Neural cell (in vitro differentiated cells): ENCODE data around the gene STK32B. TPM values are rescaled to one million over a fixed set of nuclear protein-coding genes. Genes with fewer than 3 reads are reported as not detected.

Source experiments
- H2AFZ ChIP-seq: fragments of 200-600, 300-800 bp; sonication (generic), shearing (Covaris generic); 2 replicates; pipeline ENCODE4 v1.6.0; 2014; ENCODE audit warnings: low read depth, mild to moderate bottlenecking, antibody characterized with exemption, low read length, moderate library complexity
- H3F3A ChIP-seq: fragments of 200-600 bp; shearing (Covaris generic); 2 replicates; pipeline ENCODE4 v1.6.1; 2016; ENCODE audit warnings: mild to moderate bottlenecking, moderate library complexity, mixed read lengths, antibody characterized with exemption, low read length; ENCODE audit not compliant: insufficient read depth, poor library complexity, severe bottlenecking
- H3K27ac ChIP-seq: fragments of 200-600, 300-800 bp; sonication (generic), shearing (Covaris generic); 2 replicates; pipeline ENCODE4 v1.5.1; 2014; ENCODE audit warnings: mild to moderate bottlenecking, low read length, moderate library complexity
- H3K27me3 ChIP-seq: fragments of 300-800, 200-600 bp; sonication (generic), shearing (Covaris generic); 2 replicates; pipeline ENCODE4 v1.6.0; 2014; ENCODE audit warnings: mild to moderate bottlenecking, low read depth, low read length, moderate library complexity; ENCODE audit not compliant: insufficient read depth
- H3K36me3 ChIP-seq: fragments of 300-800, 200-600 bp; sonication (generic), shearing (Covaris generic); 2 replicates; pipeline ENCODE4 v1.5.1; 2014; ENCODE audit warnings: mild to moderate bottlenecking, antibody characterized with exemption, low read length, moderate library complexity; ENCODE audit not compliant: insufficient read depth
- H3K4me2 ChIP-seq: fragments of 300-800, 200-600 bp; sonication (generic), shearing (Covaris generic); 2 replicates; pipeline ENCODE4 v1.6.0; 2014; ENCODE audit warnings: mild to moderate bottlenecking, low read length
- H3K4me3 ChIP-seq: fragments of 300-800, 200-600 bp; sonication (generic), shearing (Covaris generic); 2 replicates; pipeline ENCODE4 v1.5.1; 2014; ENCODE audit warnings: mild to moderate bottlenecking, low read length, moderate library complexity
- H3K79me2 ChIP-seq: fragments of 200-600 bp; shearing (Covaris generic); replicated peaks from 2 replicates; pipeline ENCODE4 v1.6.0; 2014; ENCODE audit warnings: mild to moderate bottlenecking, low read length, moderate library complexity; ENCODE audit not compliant: insufficient read depth
- H3K9ac ChIP-seq: fragments of 300-800, 200-600 bp; sonication (generic), shearing (Covaris generic); 2 replicates; pipeline ENCODE4 v1.6.1; 2016; ENCODE audit warnings: mild to moderate bottlenecking, low read length, mixed read lengths
- H3K9me2 ChIP-seq: fragments of 200-600 bp; shearing (Covaris generic); 2 replicates; pipeline ENCODE4 v1.6.1; 2016; ENCODE audit warnings: mild to moderate bottlenecking, low read length, mixed read lengths; ENCODE audit not compliant: insufficient read depth
- H3K9me3 ChIP-seq: fragments of 200-600, 300-800 bp; sonication (generic), shearing (Covaris generic); 2 replicates; pipeline ENCODE4 v1.6.1; 2016; ENCODE audit warnings: mild to moderate bottlenecking, mixed run types, low read length, moderate library complexity, mixed read lengths
- H4K20me1 ChIP-seq: fragments of 200-600 bp; shearing (Covaris generic); 2 replicates; pipeline ENCODE4 v1.6.1; 2016; ENCODE audit warnings: mild to moderate bottlenecking, mixed run types; ENCODE audit not compliant: insufficient read depth
- EP300 ChIP-seq: fragments of 450-650 bp; conservative IDR thresholded peaks from 2 replicates; pipeline ENCODE4 v1.6.1; 2014; ENCODE audit warnings: antibody characterized with exemption, mild to moderate bottlenecking, moderate library complexity; ENCODE audit not compliant: poor library complexity, severe bottlenecking
- EZH2 ChIP-seq: fragments of 200-600, 300-800 bp; shearing (Covaris generic), sonication (generic); IDR thresholded peaks from 2 replicates; pipeline ENCODE4 v1.6.1; 2014; ENCODE audit warnings: antibody characterized with exemption, low read length, borderline replicate concordance, mild to moderate bottlenecking; ENCODE audit not compliant: insufficient read depth, poor library complexity, severe bottlenecking
- MXI1 ChIP-seq: fragments of 450-650 bp; conservative IDR thresholded peaks from 2 replicates; pipeline ENCODE4 v1.6.1; 2014; ENCODE audit warnings: antibody characterized with exemption, mild to moderate bottlenecking; ENCODE audit not compliant: poor library complexity, severe bottlenecking
- POLR2AphosphoS5 ChIP-seq: IDR thresholded peaks from 2 replicates; pipeline ENCODE4 v1.6.1; 2012
- RAD21 ChIP-seq: fragments of 450-650 bp; conservative IDR thresholded peaks from 2 replicates; pipeline ENCODE4 v1.6.1; 2014; ENCODE audit warnings: antibody characterized with exemption, mild to moderate bottlenecking, moderate library complexity
- SMC3 ChIP-seq: fragments of 450-650 bp; conservative IDR thresholded peaks from 2 replicates; pipeline ENCODE4 v1.6.1; 2014; ENCODE audit warnings: antibody characterized with exemption, mild to moderate bottlenecking, moderate library complexity; ENCODE audit not compliant: poor library complexity
- TAF1 ChIP-seq: IDR thresholded peaks from 2 replicates; pipeline ENCODE4 v1.6.1; 2012; ENCODE audit warnings: low read depth
- polyA plus RNA-seq: library from polyadenylated mRNA; depleted of rRNA; stranded (reverse); fragments of >200 nt; gene quantifications from 2 replicates; pipeline ENCODE4 v1.2.3, GENCODE V29; 2014
- TF ChIP-seq, protein P1 (sequence below): fragments of 450-650 bp; IDR thresholded peaks from 2 replicates; pipeline ENCODE4 v1.5.1; 2014; ENCODE audit warnings: antibody characterized with exemption, mild to moderate bottlenecking, moderate library complexity; ENCODE audit not compliant: poor library complexity, severe bottlenecking
- TF ChIP-seq, protein P2 (sequence below): IDR thresholded peaks from 2 replicates; pipeline ENCODE4 v1.6.1; 2012; ENCODE audit warnings: borderline replicate concordance

Gene STK32B
- polyA plus RNA-seq, 1 donor from 2014 or later: 42.8 TPM

DNA sequence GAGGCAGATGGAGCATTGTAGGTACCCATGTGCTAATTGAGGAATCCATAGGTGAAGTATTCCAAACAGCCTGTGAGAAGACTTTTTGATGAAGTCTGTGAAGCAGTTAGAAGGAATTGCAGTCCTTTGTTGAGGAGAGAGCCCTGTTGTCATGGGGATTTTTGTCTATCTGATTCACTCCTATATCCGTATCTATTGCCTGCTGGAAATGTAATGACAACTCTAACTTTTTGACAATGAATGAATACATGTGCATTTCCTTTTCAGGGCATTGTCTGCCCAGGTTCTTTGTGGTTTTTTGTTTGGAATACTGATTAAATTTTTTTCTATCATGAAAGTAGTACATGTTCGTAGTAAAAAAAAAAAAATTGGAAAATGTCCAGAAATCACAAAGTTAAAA lies 31.1 kb downstream of the STK32B start:
- no peaks in the 10 kb centered on the region for H3K9me2 ChIP-seq
- H3K9ac ChIP-seq: no peak overlapping the region
- H3K9me3 ChIP-seq: no peaks in the 10 kb centered on the region
- no peak overlapping the region for H3K4me3 ChIP-seq
- no peaks in the 10 kb centered on the region for H3K36me3 ChIP-seq
- H3K27ac ChIP-seq: no peak overlapping the region
- H3F3A ChIP-seq: no peaks in the 10 kb centered on the region
- no peaks in the 10 kb centered on the region for H3K27me3 ChIP-seq
- TF ChIP-seq, protein P1, sequence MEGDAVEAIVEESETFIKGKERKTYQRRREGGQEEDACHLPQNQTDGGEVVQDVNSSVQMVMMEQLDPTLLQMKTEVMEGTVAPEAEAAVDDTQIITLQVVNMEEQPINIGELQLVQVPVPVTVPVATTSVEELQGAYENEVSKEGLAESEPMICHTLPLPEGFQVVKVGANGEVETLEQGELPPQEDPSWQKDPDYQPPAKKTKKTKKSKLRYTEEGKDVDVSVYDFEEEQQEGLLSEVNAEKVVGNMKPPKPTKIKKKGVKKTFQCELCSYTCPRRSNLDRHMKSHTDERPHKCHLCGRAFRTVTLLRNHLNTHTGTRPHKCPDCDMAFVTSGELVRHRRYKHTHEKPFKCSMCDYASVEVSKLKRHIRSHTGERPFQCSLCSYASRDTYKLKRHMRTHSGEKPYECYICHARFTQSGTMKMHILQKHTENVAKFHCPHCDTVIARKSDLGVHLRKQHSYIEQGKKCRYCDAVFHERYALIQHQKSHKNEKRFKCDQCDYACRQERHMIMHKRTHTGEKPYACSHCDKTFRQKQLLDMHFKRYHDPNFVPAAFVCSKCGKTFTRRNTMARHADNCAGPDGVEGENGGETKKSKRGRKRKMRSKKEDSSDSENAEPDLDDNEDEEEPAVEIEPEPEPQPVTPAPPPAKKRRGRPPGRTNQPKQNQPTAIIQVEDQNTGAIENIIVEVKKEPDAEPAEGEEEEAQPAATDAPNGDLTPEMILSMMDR: no peak
- TF ChIP-seq TAF1 (no peak), POLR2AphosphoS5 (no peak), EZH2 (no peak), EP300 (no peak), SMC3 (no peak), MXI1 (no peak), RAD21 (no peak)
- TF ChIP-seq, protein P2, sequence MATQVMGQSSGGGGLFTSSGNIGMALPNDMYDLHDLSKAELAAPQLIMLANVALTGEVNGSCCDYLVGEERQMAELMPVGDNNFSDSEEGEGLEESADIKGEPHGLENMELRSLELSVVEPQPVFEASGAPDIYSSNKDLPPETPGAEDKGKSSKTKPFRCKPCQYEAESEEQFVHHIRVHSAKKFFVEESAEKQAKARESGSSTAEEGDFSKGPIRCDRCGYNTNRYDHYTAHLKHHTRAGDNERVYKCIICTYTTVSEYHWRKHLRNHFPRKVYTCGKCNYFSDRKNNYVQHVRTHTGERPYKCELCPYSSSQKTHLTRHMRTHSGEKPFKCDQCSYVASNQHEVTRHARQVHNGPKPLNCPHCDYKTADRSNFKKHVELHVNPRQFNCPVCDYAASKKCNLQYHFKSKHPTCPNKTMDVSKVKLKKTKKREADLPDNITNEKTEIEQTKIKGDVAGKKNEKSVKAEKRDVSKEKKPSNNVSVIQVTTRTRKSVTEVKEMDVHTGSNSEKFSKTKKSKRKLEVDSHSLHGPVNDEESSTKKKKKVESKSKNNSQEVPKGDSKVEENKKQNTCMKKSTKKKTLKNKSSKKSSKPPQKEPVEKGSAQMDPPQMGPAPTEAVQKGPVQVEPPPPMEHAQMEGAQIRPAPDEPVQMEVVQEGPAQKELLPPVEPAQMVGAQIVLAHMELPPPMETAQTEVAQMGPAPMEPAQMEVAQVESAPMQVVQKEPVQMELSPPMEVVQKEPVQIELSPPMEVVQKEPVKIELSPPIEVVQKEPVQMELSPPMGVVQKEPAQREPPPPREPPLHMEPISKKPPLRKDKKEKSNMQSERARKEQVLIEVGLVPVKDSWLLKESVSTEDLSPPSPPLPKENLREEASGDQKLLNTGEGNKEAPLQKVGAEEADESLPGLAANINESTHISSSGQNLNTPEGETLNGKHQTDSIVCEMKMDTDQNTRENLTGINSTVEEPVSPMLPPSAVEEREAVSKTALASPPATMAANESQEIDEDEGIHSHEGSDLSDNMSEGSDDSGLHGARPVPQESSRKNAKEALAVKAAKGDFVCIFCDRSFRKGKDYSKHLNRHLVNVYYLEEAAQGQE: no peak
- H3K79me2 ChIP-seq: no peaks in the 10 kb centered on the region
- H2AFZ ChIP-seq: no peak overlapping the region
- no peaks in the 10 kb centered on the region for H4K20me1 ChIP-seq
- H3K4me2 ChIP-seq: no peak overlapping the region

DNA sequence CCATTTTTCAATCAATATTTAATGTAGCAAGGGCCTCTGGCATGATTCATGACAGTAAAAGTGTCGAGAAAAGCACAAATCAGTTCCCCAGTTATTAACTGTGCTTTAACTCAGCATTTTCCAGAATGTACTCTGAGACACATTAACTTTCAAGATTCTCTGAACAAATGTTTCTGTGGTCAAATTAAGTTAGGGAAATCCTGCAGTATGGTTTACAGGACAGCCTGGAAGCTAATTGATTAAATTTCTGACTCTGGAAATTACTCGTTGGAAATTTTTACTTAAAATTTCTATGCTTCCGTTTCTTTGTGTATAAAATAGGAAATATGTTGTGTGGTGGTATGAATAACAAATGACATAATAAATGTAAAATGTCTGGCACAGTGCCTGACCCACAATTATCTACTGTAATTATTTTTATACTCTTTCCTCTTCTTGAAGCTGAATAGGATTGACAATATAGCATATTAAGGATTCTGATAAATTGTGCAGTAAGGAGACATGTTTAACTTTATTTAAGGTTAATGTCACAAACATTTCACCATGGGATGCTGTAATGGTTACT lies 33.7 kb downstream of the STK32B start:
- Histone ChIP-seq H3K9me3 (no peaks in the 10 kb centered on the region), H3K27ac (no peak overlapping the region), H3K27me3 (no peaks in the 10 kb centered on the region), H2AFZ (no peak overlapping the region), H3K4me2 (no peak overlapping the region), H3K36me3 (no peaks in the 10 kb centered on the region), H3K4me3 (no peak overlapping the region), H3K9me2 (no peaks in the 10 kb centered on the region), H3K9ac (no peak overlapping the region), H3K79me2 (no peaks in the 10 kb centered on the region), H3F3A (no peaks in the 10 kb centered on the region), H4K20me1 (no peaks in the 10 kb centered on the region)
- no peak for TF ChIP-seq TAF1
- TF ChIP-seq, protein P2: no peak
- no peak for TF ChIP-seq MXI1
- no peak for TF ChIP-seq EP300
- TF ChIP-seq RAD21: no peak
- no peak for TF ChIP-seq POLR2AphosphoS5
- TF ChIP-seq SMC3: no peak
- TF ChIP-seq EZH2: no peak
- TF ChIP-seq, protein P1: no peak
